Lung (tissue), 12 donors: ENCODE measurements around the gene SLC28A3. TPM values are rescaled to one million over a fixed set of nuclear protein-coding genes. Genes with fewer than 3 reads are reported as not detected.
A peak's percentile ranks its signal among the peaks of the same experiment; 100 is the strongest.

Experiments used
- ATAC-seq: fragments of 200-7000 bp; cut with Tn5 transposase; one replicate; pipeline ENCODE4 v1.9.1; 2020; ENCODE audit warnings: moderate number of reproducible peaks; ENCODE audit not compliant: insufficient read depth, low FRiP score
- DNase-seq, 3 donors: peaks; one replicate each; pipeline ENCODE4 v3.0.0-alpha.2; 2013 to 2017
- H3K27ac ChIP-seq, 2 donors: one replicate each; pipeline ENCODE4 v1.5.1; 2013; ENCODE audit warnings: mild to moderate bottlenecking in 2 of 2, moderate library complexity in 2 of 2, control low read depth in 1 of 2, inconsistent platforms in 1 of 2, low read depth in 1 of 2, low read length in 1 of 2
- H3K27me3 ChIP-seq, 3 donors: one replicate each; pipeline ENCODE4 v1.5.1; 2013; ENCODE audit warnings: low read length in 2 of 3; ENCODE audit not compliant: control insufficient read depth in 3 of 3, insufficient read depth in 3 of 3
- H3K36me3 ChIP-seq, 4 donors: one replicate each; pipeline ENCODE4 v1.5.1; 2013; ENCODE audit warnings: low read length in 4 of 4, mild to moderate bottlenecking in 1 of 4, moderate library complexity in 1 of 4; ENCODE audit not compliant: control insufficient read depth in 4 of 4, insufficient read depth in 4 of 4
- H3K4me1 ChIP-seq, 5 donors: one replicate each; pipeline ENCODE4 v1.5.1; 2013; ENCODE audit warnings: low read length in 5 of 5, mild to moderate bottlenecking in 2 of 5, moderate library complexity in 1 of 5; ENCODE audit not compliant: control insufficient read depth in 5 of 5, insufficient read depth in 5 of 5
- H3K4me3 ChIP-seq: one replicate; pipeline ENCODE4 v1.5.1; 2013; ENCODE audit warnings: mild to moderate bottlenecking, control low read depth, moderate library complexity
- H3K9ac ChIP-seq, 2 donors: one replicate each; pipeline ENCODE4 v1.5.1; 2013; ENCODE audit warnings: low read length in 2 of 2, control low read depth in 1 of 2; ENCODE audit not compliant: insufficient read depth in 1 of 2
- H3K9me3 ChIP-seq, 4 donors: one replicate each; pipeline ENCODE4 v1.5.1; 2013; ENCODE audit warnings: low read length in 3 of 4, mild to moderate bottlenecking in 1 of 4, moderate library complexity in 1 of 4; ENCODE audit not compliant: control insufficient read depth in 4 of 4, insufficient read depth in 3 of 4
- WGBS, 2 donors: extraction: QIAGEN DNeasy Blood & Tissue Kit; methylation state at CpG; one replicate each; pipeline ENCODE4 v1.1.7; 2013; 5-methylcytosine and 5-hydroxymethylcytosine counted together
- polyA plus RNA-seq, 2 donors: library from polyadenylated mRNA; stranded (reverse); fragments of 200-250 nt; gene quantifications; one replicate each; pipeline ENCODE4 v1.2.1, GENCODE V29; 2013
- total RNA-seq, 2 donors: library from RNA; depleted of rRNA in 1 of 2; stranded (reverse); fragments of >200 nt in 1 of 2; gene quantifications; one replicate each; pipeline ENCODE4 v1.2.1, GENCODE V29; 2014 to 2021
- TF ChIP-seq, protein P1 (sequence below): IDR thresholded peaks from 2 replicates; pipeline ENCODE4 v1.5.1; 2012; ENCODE audit warnings: mild to moderate bottlenecking; ENCODE audit errors: control extremely low read depth, extremely low read depth
- donor health status: control.
- donor health status: control.
- donor health status: Bipolar disorder and iron deficiency.
- donor health status: healthy.
- donor health status: DM: yes; HTN: yes; CAD: no.

SLC28A3 gene
- total and polyA plus RNA-seq, 4 donors: 0.59 to 4.0 (median 0.88) TPM

GRCh38 chr9:84229191-84229590, 111.4 kb downstream of the SLC28A3 start:
- DNase-seq: no peak
- TF ChIP-seq, protein P1, sequence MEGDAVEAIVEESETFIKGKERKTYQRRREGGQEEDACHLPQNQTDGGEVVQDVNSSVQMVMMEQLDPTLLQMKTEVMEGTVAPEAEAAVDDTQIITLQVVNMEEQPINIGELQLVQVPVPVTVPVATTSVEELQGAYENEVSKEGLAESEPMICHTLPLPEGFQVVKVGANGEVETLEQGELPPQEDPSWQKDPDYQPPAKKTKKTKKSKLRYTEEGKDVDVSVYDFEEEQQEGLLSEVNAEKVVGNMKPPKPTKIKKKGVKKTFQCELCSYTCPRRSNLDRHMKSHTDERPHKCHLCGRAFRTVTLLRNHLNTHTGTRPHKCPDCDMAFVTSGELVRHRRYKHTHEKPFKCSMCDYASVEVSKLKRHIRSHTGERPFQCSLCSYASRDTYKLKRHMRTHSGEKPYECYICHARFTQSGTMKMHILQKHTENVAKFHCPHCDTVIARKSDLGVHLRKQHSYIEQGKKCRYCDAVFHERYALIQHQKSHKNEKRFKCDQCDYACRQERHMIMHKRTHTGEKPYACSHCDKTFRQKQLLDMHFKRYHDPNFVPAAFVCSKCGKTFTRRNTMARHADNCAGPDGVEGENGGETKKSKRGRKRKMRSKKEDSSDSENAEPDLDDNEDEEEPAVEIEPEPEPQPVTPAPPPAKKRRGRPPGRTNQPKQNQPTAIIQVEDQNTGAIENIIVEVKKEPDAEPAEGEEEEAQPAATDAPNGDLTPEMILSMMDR: no peak
- peaks cover 0 to 19% (median 4%) of the 10 kb centered on the region in 5 donors for H3K4me1 ChIP-seq
- no peaks in the 10 kb centered on the region for H3K36me3 ChIP-seq
- ATAC-seq: no peak
- H3K9ac ChIP-seq: no peak overlapping the region
- H3K9me3 ChIP-seq: no peaks in the 10 kb centered on the region
- no peaks in the 10 kb centered on the region for H3K27me3 ChIP-seq
- WGBS, 2 donors: 60 to 79% methylated on average over 4 of the region's 4 CpGs
- H3K27ac ChIP-seq: no peak overlapping the region
- H3K4me3 ChIP-seq: no peak overlapping the region

DNA sequence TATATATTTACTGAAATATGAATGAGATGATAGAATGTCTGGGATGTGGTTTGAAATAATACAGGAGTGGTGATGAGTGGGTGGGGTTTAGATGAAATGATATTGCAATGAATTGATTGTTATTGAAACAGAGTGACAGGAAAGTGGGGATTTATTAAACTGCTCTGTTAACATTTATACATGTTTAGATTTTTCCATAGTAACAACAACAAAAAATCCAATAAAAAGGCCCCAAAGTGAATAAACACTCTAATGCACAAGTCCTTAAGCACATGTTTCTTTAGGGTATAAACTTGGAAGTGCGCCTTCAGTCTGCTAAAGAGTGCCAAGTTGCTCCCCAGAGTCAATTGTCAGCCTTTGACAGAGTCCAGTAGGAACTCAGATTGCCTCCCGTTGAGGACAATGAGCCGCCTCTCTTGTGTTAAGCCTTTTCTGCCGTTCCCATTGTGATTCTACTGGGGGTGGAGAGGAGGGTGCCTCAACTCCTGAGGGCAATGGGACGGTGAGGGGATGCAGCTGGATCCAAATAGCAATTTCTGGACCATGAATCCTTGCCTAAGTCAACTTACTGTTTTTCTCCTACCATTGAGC, 112.3 kb downstream of the SLC28A3 start:
- no peak overlapping the region for H3K27ac ChIP-seq
- H3K4me3 ChIP-seq: no peak overlapping the region
- ATAC-seq: no peak
- WGBS, 2 donors: 71 to 79% methylated on average over 5 of the region's 5 CpGs
- H3K27me3 ChIP-seq: no peaks in the 10 kb centered on the region
- no peak overlapping the region for H3K9ac ChIP-seq
- peaks cover 0 to 1% (median 0%) of the 10 kb centered on the region in 4 donors for H3K9me3 ChIP-seq
- peak; percentile 36 to 81 (median 77) for DNase-seq
- H3K4me1 ChIP-seq: peaks cover 0 to 19% (median 4%) of the 10 kb centered on the region in 5 donors
- TF ChIP-seq, protein P1: no peak
- no peaks in the 10 kb centered on the region for H3K36me3 ChIP-seq

DNA sequence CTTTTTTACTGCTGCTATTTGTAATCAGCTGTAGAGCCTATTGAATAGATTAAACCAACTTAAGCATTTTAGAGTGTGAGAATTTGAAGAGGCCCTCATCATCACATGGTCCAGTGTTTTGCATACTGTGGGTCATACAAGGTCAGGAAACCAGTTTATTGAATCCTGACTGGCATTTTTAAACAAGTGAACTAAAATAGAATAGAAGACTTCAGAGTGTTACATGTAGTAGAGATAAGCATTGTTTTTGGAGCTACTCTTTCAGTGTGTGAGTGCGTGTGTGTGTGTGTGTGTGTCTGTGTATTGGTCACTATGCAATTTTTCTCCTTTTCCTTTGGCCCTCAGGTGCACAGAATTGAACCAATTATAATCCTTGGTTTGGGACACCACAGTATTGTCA, 114.4 kb downstream of the SLC28A3 start:
- WGBS, 2 donors: 63 to 89% methylated on average over 1 of the region's 1 CpG
- H3K9ac ChIP-seq: no peak overlapping the region
- ATAC-seq (no peak), DNase-seq (peak in 1 of 3 donors; percentile 38)
- H3K4me1 ChIP-seq: peaks cover 0 to 18% (median 4%) of the 10 kb centered on the region in 5 donors
- TF ChIP-seq, protein P1: no peak
- H3K36me3 ChIP-seq: no peaks in the 10 kb centered on the region
- H3K9me3 ChIP-seq: peaks cover 0 to 4% (median 0%) of the 10 kb centered on the region in 4 donors
- H3K27me3 ChIP-seq: no peaks in the 10 kb centered on the region
- no peak overlapping the region for H3K4me3 ChIP-seq
- H3K27ac ChIP-seq: no peak overlapping the region
